KOPT-K1 (cell line): ENCODE data around the gene WDR37.

Experiments
- H3K27ac ChIP-seq: fragments of 200-600 bp; sonication (generic); 2 replicates; pipeline ENCODE4 v1.5.1; 2016; ENCODE audit warnings: antibody characterized with exemption, mild to moderate bottlenecking, low read depth, low read length; ENCODE audit not compliant: poor library complexity, severe bottlenecking
- H3K36me3 ChIP-seq: fragments of 200-600 bp; sonication (generic); 2 replicates; pipeline ENCODE4 v1.5.1; 2017; ENCODE audit warnings: antibody characterized with exemption, mild to moderate bottlenecking, low read length, moderate library complexity; ENCODE audit not compliant: insufficient read depth
- H3K9me3 ChIP-seq: fragments of 200-600 bp; sonication (generic); 2 replicates; pipeline ENCODE4 v1.5.1; 2017; ENCODE audit warnings: antibody characterized with exemption, low read length, mild to moderate bottlenecking; ENCODE audit not compliant: insufficient read depth, poor library complexity, severe bottlenecking

WDR37 gene

GRCh38 chr10:1074748-1075308 lies 18.6 kb downstream of the WDR37 start:
- Histone ChIP-seq H3K27ac (no peak overlapping the region), H3K9me3 (no peaks in the 10 kb centered on the region), H3K36me3 (peaks cover 78% of the 10 kb centered on the region)

- Histone ChIP-seq H3K36me3 (peaks cover 91% of the 10 kb centered on the region), H3K9me3 (no peaks in the 10 kb centered on the region), H3K27ac (no peak overlapping the region)
Measured at GRCh38 chr10:1078668-1079067, 22.5 kb downstream of the WDR37 start.

GRCh38 chr10:1083581-1083980 lies 27.4 kb downstream of the WDR37 start:
- Histone ChIP-seq H3K9me3 (no peaks in the 10 kb centered on the region), H3K27ac (no peak overlapping the region), H3K36me3 (peaks cover 100% of the 10 kb centered on the region)

GRCh38 chr10:1084011-1084950 lies 28.1 kb downstream of the WDR37 start:
- H3K27ac ChIP-seq: no peak overlapping the region
- no peaks in the 10 kb centered on the region for H3K9me3 ChIP-seq
- H3K36me3 ChIP-seq: peaks cover 100% of the 10 kb centered on the region

GRCh38 chr10:1085258-1085657 lies 29.1 kb downstream of the WDR37 start:
- Histone ChIP-seq H3K27ac (no peak overlapping the region), H3K36me3 (peaks cover 99% of the 10 kb centered on the region), H3K9me3 (no peaks in the 10 kb centered on the region)

GRCh38 chr10:1086787-1087186 lies 30.6 kb downstream of the WDR37 start:
- Histone ChIP-seq H3K9me3 (no peaks in the 10 kb centered on the region), H3K36me3 (peaks cover 98% of the 10 kb centered on the region), H3K27ac (no peak overlapping the region)

GRCh38 chr10:1089017-1089689 lies 33.0 kb downstream of the WDR37 start:
- peaks cover 93% of the 10 kb centered on the region for H3K36me3 ChIP-seq
- no peaks in the 10 kb centered on the region for H3K9me3 ChIP-seq
- H3K27ac ChIP-seq: no peak overlapping the region

GRCh38 chr10:1090696-1091095 lies 34.5 kb downstream of the WDR37 start:
- Histone ChIP-seq H3K27ac (no peak overlapping the region), H3K36me3 (peaks cover 93% of the 10 kb centered on the region), H3K9me3 (no peaks in the 10 kb centered on the region)

GRCh38 chr10:1093696-1094095 lies 37.5 kb downstream of the WDR37 start:
- Histone ChIP-seq H3K9me3 (no peaks in the 10 kb centered on the region), H3K27ac (no peak overlapping the region), H3K36me3 (peaks cover 93% of the 10 kb centered on the region)

- Histone ChIP-seq H3K36me3 (peaks cover 93% of the 10 kb centered on the region), H3K9me3 (no peaks in the 10 kb centered on the region), H3K27ac (no peak overlapping the region)
Measured at GRCh38 chr10:1094112-1095057, 38.2 kb downstream of the WDR37 start.

GRCh38 chr10:1095498-1095897 lies 39.3 kb downstream of the WDR37 start:
- Histone ChIP-seq H3K9me3 (no peaks in the 10 kb centered on the region), H3K36me3 (peaks cover 92% of the 10 kb centered on the region), H3K27ac (no peak overlapping the region)

GRCh38 chr10:1096287-1096889 lies 40.2 kb downstream of the WDR37 start:
- Histone ChIP-seq H3K36me3 (peaks cover 92% of the 10 kb centered on the region), H3K27ac (no peak overlapping the region), H3K9me3 (no peaks in the 10 kb centered on the region)

GRCh38 chr10:1097436-1097835 lies 41.3 kb downstream of the WDR37 start:
- H3K36me3 ChIP-seq: peaks cover 98% of the 10 kb centered on the region
- no peaks in the 10 kb centered on the region for H3K9me3 ChIP-seq
- no peak overlapping the region for H3K27ac ChIP-seq

GRCh38 chr10:1100143-1100542 lies 44.0 kb downstream of the WDR37 start:
- H3K27ac ChIP-seq: no peak overlapping the region
- H3K36me3 ChIP-seq: peaks cover 98% of the 10 kb centered on the region
- H3K9me3 ChIP-seq: no peaks in the 10 kb centered on the region
